Measurements from ENCODE around the gene SOS2.

Gene SOS2

DNA sequence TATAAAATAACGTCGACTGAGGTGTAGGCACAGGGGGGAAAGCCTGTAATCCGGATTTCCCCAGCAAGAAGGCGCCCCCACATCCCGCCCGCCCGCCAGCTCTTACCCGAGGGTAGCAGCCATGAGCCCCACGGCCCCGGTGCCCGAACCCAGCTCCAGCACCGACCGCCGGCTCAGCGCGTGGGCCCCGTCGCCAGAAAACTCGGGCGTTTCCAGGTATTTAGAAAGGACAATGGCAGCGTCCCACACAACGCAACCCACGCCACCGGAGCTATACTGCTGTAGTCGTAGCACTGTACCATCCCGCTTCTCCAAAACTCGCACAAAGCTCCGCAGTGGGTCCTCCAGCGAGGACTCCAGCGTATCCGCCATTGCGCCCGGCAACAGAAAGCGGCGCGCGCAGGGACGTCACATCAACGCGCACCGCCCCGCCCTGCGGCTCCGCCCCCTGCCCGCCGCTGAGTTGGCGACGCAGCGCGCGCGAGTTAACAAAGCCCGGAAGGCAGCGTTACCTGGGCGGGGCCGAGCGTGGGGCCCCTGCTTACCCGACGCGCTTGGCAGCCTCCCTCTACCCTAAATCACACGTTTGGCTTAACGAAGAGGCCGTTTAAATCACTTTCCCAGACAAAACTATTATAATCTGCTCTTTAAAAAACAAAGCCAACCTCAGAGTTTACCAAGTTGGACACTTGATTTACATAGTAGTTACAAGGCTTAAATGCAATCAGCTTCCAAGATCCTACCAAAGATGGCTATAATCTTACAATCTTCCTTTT lies 115.0 kb downstream of the SOS2 start, which contains the start of gene VCPKMT:
Gene VCPKMT, minus strand, starts transcription at position 392 of the 776 bp plus-strand sequence. Its CDS starts 20 bp downstream, at position 372.
- DNase-seq (ENCODE audit: low spot score): peak; percentile 91

DNA sequence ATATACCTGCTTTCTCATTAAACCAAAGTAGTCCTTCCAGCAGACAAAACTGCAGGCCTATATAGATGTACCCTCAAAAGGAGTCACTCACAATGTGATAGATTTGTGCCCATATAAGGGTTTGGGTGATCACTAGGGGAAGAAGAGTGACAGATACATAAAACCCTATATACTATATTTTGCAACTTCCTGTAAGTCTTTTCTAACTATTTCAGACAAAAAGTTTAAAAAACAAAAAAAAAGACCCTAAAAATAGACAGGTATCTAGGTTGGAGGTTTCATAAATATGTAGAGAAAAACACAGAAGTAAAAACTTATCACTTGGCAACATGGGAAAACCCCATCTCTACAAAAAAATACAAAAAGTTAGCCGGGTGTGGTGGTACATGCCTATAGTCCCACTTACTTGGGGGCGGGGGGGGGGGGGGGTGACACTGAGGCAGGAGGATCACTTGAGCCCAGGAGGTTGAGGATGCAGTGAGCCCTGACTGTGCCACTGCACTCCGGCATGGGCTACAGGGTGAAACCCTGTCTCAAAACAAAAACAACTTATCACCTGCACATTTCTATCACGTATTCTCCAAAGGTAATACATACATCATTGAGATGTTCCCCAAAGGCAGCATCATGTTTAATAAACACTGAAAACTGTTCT lies 117.9 kb downstream of the SOS2 start:
- no peak for DNase-seq (ENCODE audit: low spot score)

DNA sequence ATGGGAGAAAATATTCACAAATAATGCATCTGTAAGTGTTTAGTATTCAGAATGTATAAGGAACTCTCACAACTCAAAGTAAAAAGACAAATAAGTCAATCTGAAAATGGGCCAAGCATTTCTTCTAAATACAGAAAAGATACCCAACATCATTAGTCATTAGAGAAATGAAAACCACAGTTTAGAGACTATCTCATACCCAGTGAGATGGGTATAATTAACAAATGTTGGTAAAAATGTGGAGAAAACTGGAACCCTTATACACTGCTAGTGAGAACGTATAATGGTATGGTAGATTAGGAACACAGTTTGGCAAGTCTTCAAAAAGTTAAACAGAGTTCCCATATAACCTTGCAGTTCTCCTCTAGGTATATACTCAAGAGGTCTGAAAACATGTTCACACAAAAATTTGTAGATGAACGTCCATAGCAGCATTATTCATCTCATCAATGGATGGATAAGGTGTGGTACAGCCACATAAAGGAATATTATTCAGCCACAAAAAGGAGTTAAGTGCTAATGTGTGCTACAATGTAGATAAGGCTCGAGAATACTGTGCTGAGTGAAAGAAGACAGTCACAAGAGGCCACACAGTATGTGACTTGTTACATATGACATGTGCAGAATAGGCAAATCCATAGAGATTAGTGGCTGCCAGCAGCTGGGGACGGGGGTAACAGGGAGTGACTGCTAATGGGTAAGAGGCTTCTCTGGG lies 120.9 kb downstream of the SOS2 start:
- no peak for DNase-seq (ENCODE audit: low spot score)

DNA sequence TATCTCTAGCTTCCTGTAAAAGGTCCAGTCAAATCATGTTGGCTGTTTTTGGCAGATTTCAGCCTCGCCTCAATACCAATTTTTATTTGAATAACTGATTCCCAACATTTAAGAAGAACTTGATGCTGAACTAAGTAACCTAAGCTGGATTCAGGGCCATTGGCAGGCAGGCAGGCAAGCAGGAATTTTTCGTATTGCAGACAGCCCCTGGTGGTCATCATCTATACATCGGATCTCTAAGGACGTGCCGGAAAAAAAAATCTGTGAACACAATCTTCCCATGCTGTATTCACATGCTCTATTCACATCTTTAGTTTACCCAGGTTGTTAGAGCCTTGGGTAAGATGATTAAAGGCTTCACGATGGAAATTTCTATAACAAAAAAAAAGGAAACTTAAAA lies 122.0 kb downstream of the SOS2 start:
- no peak for DNase-seq (ENCODE audit: low spot score)

DNA sequence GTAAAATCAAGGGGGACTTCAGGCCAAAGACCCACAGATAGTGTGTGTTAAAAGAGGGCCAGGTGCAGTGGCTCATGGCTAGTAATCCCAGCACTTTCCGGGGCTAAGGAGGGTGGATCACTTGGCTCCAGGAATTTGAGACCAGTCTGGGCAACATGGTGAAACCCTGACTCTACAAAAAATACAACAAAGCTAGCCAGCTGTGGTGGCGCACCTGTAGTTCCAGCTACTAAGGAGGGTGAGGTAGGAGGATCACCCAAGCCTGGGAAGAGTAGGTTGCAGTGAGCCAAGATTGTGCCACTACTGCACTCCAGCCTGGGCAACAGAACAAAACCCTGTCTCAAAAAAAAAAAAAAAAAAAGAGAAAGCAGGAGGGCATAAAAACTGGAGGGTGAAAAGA lies 123.5 kb downstream of the SOS2 start:
- no peak for DNase-seq (ENCODE audit: low spot score)

DNA sequence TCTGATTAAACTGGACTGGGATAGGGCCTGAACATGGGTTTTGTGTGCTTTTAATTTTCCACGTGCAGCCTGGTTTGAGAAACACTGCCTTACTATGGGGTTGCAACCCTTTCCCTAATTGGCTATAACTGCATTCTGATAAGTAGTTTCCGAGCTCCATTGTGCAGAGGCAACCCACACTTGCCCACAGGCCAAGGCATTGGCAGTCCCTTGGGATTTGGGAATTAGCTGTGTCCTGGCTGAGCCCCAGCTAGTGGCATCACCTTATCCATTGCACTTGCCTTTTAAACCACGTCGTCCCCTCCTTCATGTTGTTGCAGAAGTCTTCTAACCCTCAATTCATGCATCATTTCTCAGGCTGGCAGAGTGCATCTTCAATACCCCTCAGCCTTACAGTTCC lies 125.2 kb downstream of the SOS2 start:
- no peak for DNase-seq (ENCODE audit: low spot score)

DNA sequence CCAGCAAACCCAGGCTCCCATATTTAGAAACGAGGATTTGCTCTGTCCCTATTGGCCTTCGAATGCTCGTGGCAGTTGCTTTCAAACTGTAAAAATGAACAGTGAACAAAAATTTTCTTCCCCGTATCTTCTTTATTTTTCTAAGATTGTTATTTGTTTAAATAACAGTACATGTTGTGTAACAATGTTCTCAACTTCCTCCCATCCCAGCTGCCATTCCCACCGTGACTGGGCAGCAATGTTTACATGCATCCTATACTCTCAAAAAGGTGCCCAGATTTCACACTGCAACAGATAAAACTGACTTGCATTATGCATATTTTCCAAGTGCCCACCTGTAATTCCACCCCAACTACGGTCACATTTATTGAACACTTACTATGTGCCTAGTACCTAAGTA lies 127.8 kb downstream of the SOS2 start:
- DNase-seq (ENCODE audit: low spot score): no peak

DNA sequence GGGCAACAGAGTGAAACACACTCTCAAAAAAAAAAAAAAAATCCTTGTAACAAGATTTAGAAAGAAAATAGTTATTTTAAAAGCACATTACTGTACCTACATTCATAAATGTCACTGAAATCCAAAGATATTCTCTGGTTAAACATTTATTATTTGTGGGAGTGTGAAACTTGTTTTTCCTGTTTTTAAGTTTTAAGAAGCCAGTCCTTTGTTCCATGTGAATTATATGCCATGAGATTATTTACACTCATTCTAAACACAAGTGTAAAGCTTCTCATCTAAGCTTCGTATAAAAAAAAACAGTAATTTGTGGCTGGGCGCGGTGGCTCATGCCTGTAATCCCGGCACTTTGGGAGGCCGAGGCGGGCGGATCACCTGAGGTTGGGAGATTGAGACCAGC lies 130.0 kb downstream of the SOS2 start:
- no peak for DNase-seq (ENCODE audit: low spot score)

DNA sequence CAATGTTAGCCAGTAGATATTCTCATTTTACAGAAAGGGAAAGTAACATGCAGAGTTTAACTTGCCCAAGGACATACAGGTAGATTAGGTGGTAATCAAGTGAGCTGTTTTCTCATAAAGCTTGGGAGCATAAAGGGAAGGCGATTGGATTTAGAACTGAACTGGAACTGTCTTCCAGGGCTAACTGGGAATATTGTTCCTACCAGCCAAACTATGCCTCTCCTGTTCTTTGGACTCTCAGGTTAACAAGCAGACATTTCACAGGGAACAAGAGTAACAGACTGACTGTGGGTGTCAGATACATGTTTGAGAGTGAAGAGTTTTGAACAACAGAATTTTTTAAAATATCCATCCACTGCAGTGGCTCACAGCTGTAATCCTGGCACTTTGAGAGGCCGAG lies 130.6 kb downstream of the SOS2 start:
- no peak for DNase-seq (ENCODE audit: low spot score)

DNA sequence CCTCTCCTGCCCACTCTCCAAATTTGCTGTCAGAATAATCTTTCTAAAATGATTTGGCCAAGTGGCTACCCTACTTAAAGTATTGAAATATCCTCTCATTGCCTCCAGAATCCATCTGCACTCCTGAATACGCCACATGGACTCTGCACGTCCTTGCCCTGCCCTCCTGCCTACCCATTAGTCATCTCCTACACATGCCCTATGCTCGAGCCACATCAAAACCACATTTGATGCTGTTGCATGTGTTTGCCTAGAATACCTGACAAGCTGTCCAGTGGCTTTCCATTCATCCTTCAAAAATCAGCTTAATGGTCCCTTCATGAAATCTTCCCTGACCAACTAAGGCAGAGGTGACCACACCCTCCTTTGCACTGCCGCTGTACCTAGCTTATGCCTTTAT lies 132.0 kb downstream of the SOS2 start:
- DNase-seq (ENCODE audit: low spot score): no peak

DNA sequence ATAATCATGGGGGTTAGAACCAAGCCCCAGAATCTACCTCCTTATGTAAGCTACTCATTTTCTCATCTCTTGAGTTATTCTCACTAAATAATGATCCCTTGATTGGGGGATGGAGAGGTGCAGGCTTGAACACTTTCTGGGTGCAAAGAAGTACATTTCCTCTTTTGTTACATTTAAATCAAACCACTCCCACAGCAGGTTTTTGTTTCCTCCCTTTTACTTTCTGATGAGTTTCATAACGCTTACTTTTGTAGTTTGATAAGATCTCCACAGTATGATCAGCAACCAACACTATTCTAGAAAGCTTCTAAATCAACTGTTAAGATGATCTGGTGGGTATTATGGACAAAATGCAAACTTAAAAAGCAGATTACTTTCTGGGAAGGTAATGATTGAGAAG lies 135.5 kb downstream of the SOS2 start:
- DNase-seq (ENCODE audit: low spot score): no peak

DNA sequence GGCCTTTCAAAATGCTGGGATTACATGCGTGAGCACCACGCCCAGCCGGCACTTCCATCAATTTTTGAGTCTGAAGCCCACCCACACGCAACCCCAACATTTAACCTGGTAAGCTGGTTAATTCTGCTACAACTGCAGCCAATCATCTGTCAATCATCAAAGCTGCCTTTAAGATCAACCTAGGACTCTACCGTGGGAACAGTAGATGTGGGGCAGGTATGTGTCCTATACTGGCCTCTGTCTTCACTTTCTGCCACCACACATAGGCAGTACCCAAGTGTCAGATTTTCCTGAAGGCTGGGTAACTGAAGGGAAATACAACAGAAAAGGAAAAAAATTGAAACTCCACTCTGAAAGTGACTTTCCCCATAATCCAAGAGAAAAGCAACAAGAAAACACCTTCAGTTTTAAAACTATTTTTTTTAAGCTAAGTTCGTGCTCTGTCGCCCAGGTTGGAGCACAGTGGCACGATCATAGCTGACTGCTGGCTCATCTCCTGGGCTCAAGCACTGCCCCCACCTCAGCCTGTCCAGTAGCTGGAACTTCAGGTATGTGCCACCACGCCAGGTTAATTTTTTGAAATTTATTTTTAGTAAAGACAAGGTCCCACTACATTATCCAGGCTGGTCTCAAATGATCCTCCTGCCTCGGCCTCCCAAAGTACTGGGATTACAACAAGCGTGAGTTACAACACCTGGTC lies 137.2 kb downstream of the SOS2 start:
- no peak for DNase-seq (ENCODE audit: low spot score)

DNA sequence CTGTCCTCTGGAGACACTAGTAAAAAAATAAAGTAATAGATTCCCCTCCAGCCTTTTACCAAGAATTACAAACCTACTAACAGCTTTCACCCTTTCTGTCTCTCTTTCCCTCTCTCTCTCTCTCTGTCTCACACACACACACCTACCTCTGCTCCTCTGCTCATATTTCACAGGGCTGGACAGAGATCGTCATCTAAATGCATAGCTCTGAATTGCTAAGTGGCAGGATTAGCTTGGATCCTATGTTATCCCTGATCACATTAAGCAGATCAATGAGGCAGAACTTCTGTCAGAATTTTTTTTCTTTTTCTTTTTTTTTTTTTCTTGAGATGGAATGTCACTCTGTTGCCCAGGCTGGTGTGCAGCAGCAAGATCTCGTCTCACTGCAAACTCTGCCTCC lies 137.9 kb downstream of the SOS2 start:
- no peak for DNase-seq (ENCODE audit: low spot score)

DNA sequence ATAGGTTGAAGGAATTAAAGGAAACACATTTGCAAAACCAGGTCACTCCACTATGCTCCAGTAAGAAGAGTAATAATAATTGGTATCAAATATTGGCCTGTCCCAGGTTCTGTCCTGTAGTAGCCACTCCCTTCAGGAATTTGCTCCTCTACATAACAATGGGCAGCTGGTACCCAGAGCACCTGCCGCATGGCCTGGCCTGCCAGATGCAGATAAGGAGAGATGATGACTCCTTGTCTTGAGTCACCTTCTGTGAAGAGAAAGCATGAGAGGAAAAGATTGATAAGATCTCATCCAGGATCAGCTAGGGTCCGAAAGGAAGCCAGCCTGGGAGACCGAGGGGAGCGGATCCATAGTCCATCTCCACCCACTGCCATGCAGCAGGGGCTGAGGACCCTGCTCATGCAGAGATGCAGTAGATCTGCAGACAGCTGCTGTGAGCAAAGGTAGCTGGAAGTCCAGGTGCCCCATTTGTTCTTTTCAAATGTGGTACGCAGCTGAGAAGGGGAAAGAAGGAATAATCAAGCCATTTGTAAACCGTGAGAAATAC lies 139.3 kb downstream of the SOS2 start:
- DNase-seq (ENCODE audit: low spot score): no peak

DNA sequence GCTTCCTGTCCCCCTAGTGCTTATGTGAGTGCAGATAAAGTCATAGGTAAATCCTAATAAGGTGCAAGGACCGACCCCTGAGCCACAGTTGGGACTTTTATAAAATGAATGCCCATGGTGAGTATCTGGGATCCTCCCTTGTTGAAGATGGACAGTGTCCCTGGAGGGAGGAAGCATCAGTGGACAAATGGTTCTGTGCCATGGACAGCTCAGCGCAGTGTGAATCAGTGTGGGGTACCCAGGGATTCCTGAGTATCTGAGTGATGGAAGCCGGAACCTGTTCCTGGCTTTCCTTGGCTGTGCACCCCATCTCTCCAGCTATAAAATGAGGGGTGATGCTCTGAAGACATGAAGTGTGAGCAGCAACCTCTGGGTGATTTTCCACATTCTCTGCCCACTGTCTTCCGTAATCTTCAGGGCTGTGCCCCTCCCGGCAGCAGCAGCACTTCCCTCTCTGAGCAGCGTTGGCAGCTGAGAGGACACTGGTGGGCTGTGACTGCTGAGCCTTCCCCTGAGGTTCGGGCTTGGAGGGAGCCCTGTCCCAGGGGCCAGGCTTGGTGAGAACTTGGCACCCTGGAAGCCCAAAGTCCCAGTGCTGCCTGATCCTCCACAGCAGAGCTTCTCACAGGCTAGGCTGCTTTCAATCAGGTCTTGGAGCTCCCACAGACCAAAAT lies 140.0 kb downstream of the SOS2 start:
- no peak for DNase-seq (ENCODE audit: low spot score)

DNA sequence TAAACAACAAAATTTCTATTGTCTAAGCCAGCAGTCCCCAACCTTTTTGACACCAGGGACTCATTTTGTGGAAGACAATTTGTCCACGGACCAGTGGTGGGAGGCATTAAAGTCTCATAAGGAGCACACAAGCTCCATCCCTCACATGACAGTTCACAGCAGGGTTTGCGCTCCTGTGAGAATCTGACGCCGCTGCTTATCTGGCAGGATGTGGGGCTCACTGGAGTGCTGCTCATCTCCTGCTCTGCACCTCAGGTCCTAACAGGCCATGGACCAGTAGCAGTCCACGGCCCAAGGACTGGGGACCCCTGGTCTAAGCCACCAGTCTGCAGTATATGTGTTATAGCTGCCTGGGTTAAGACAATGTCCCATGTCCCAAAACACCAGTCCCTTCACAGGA lies 142.2 kb downstream of the SOS2 start:
- DNase-seq (ENCODE audit: low spot score): no peak

DNA sequence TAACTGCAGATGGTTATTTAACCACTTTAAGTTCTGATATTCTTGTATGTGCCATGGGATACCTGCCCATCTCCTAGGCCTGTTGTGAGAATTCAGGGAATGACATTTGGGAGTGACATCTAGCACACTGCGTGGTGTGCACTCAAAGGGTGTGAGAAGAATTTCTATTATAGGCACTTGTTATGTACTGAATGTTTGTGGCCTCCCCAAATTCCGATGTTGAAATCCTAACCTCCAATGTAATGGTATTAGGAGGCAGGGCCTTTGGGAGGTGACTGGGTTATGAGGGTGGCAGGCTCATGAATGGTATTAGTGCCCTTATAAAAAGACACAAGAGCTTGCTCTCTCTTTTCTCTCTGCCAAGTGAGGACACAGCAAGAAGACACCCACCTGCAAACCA lies 142.6 kb downstream of the SOS2 start:
- DNase-seq (ENCODE audit: low spot score): no peak

DNA sequence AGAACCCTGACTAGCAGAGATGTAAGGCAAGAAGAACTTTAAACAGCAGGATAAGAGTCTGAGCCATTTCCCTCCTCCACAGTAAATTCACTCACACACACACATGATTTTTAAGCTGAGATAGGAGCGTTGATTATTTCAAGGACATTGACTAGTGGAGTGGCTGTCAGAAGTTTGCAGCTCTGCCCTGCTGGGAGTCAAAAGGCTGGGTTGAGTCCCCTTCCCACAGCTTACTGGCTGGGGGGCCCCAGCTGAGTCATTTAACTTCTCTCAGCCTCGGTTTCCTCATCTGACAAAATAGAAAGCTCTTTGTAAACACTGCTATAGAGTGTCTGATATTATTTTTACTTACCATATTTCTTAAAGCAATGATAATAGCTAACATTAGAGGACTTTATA lies 143.3 kb downstream of the SOS2 start:
- DNase-seq (ENCODE audit: low spot score): no peak

DNA sequence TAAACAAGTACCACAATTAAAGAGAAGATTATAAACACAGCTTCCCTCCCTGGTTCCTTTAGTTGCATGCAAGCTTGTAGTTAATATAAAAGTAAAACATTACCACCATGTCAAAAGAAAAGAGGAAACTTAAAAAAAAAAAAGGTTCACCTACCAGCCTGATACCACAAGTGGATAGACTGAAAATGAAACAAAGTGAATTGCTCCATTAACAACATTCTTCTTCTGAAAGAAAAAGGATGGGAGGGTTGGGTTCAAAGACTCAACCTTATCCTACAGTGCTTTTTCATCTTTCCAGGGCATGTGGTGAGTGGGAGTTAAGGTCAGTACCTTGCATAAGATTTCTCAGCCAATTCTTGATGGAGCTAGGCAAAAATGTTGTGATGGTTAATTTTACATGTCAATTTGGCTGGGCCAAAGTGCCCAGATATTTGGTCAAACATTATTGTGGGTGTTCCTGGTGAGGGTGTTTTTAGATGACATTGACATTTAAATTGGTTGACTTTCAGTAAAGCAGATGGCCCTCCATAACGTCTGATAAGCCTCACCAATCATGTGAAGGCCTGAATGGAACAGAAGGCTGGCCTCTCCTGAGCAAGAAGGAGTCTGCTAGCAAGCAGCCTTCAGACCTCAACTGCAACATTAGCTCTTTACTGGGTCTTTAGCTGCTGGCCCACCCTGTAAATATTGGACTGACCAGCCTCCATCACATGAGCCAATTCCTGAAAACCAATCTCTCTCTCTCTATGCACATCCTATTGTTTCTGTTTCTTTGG lies 143.8 kb downstream of the SOS2 start:
- peak; percentile 37 for DNase-seq (ENCODE audit: low spot score)

DNA sequence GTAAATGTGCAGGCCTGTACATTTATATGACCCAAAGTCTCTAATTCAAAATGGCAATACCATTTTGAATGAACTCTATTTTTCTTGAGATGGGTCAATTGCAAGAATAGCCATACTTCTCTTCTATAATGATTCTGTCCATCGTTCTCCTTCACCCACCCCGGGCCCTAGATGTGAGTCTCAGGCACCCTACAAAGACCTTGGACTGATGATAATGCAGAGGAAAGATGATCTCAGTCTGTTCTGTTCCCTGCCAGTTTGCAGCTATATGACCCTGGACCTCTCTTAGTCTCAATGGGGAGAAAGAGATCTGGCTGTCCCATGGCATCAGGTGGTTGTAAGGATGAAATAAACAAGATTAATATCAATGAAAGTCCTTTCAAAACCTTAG lies 145.1 kb downstream of the SOS2 start:
- no peak for DNase-seq (ENCODE audit: low spot score)

All from hematopoietic multipotent progenitor cell treated with erythropoietin and hydrocortisone succinate and interleukin-3 and kit ligand, for 17 days (in vitro differentiated cells).